ENCODE results near the gene COBL. TPM values are rescaled to one million over a fixed set of nuclear protein-coding genes. Genes with fewer than 3 reads are reported as not detected.

The COBL gene
- total RNA-seq, 1 experiment from 2014 or later = 8.6 TPM

DNA sequence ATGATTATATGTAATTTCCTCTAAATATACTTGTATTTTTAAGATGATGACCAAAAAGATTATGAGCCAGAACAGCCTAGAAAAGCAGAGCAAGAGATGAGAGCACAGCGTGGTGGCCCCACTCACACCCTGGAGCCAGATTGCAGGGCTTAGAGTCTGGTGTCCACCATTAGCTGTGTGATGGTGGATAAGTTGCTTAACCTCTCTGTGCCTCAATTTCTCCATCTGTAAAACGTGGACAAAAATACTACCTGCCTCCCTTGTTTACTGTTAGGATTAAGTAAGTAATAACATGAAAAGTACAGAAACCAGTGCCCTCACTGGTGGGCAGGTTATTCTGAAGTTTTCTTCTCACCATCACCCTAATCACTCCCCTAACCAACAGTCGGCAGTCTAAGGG is 212.3 kb downstream of the COBL start:
- no peak for DNase-seq (ENCODE audit: low read depth, low spot score)
- in situ Hi-C loops (cut with HindIII; ENCODE audit: low pct_unique_long_range_greater_than_20kb, low sequenced_read_pairs) = no loop called here

DNA sequence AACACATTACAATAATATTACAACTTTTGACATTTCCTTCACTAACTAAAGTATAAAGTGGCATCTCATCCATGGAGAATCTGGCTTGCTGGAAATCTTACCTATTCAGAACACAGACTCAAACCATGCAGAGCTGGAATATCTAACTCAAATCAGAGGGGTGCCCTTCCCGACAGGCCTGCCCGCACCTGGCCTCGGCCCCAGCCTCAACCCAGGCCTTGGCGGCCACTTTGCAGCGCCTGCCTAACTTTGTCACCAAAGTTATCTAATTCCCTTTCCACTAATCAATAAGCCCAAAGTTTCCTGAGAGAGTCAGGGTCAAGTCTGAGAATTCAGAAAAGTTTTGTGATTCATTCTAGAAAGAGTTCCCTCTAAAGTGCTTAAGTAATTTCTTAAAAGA is 212.9 kb downstream of the COBL start:
- in situ Hi-C loops (cut with HindIII; ENCODE audit: low pct_unique_long_range_greater_than_20kb, low sequenced_read_pairs) = no loop called here
- no peak for DNase-seq (ENCODE audit: low read depth, low spot score)

DNA sequence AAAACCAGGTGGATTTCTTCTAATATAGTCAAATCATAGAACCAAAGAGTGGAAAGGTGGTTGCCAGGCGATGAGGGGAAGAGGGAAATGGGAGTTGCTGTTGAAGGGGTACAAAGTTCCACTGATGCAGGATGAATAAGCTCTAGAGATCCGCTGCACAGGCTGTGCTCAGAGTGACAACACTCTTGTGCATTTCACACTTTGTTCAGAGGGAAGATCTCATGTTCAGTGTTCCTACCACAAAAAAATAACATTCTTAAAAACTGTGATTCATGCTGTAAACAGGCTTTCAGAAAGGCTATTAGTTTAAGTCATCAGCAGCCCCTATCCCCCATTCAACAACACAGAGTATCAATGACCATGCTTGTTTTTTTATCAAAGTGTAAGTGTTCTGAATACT is 213.8 kb downstream of the COBL start:
- DNase-seq (ENCODE audit: low read depth, low spot score) = no peak
- in situ Hi-C loops (cut with HindIII; ENCODE audit: low pct_unique_long_range_greater_than_20kb, low sequenced_read_pairs) = no loop called here

DNA sequence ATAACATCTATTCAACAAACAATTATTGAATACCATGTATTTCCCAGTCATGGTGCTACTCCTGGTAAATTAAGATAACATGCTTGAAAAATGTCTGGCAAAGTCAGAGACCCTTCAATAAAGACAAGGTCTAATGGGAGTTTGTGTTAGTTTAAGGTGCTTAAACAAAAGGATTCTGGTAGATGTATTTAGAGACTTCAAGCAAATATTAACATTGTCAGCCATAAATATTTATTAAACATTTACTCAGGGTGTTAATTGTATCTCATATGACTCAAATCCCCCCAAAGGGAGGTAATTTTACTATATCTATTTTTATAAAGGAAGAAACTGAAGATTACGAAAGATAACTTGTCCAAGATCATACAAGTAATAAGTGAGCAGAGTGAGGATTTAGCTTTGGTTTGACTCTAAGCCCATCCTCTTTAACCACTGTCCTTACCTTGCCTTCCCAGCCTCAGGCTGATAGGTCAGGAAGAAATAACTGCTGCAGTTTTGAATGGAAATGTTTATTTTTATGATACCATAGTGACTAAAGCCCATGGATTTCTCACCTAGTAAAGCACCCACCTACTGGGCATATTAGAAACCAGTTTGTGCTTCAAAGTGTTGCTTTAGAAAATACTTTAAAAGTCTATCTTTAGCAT is 215.4 kb downstream of the COBL start:
- no peak for DNase-seq (ENCODE audit: low read depth, low spot score)
- in situ Hi-C loops (cut with HindIII; ENCODE audit: low pct_unique_long_range_greater_than_20kb, low sequenced_read_pairs) = no loop called here

DNA sequence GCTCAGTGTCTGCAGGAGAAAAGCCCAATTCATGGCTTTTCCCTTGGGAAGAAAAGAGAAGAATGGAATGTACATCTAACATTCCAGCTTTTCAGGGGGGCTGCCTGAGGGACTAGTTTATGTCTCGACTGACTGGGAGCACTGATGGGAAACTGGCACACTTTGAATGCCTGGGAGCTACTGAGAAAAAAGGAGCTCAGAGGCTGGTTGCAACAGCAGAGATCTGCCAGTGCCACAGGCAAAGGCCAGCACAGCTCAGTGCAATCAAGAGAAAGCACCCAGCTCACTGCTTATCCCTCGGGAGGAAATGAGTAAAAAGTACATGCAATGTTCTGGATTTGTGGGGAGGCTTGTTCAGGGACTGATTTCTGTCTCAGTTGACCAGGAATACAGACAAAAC is 226.2 kb downstream of the COBL start:
- in situ Hi-C loops (cut with HindIII; ENCODE audit: low pct_unique_long_range_greater_than_20kb, low sequenced_read_pairs) = no loop called here

DNA sequence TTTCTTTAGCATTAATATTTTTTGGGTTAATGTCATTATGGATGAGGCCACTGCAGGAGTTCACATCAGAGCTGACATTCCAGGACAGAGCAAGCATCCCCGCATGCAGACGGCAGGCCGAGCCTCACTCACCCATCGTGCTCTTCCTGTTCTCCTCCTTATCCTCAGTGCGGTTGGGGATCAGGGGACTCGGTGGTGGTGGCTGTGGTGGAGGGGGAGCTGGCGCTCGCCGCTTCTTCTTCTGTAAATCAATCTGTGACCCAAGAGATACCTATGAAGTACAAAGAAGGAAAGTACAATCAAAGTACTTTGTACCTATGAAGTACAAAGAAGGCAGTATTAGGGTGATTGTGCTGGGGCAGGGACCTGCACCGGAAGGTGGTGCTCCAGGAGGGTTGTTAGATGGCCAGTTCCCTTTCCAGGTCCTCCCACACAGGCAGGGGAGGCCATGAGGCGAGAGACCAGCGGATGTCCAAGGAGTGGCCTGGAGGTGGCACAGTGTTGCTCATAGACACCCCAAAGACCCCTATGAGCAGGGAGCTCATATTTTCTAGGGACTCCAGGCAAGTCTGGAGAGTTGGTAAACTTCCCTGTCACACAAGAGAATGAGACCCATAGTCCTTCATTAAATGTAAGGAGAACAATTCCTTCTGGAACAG is 231.4 kb downstream of the COBL start:
- no peak for DNase-seq (ENCODE audit: low read depth, low spot score)
- in situ Hi-C loops (cut with HindIII; ENCODE audit: low pct_unique_long_range_greater_than_20kb, low sequenced_read_pairs) = no loop called here

More for the DNA sequence above, 226.2 kb downstream of the COBL start:
- DNase-seq (ENCODE audit: low read depth, low spot score) = peak; percentile 92

DNA sequence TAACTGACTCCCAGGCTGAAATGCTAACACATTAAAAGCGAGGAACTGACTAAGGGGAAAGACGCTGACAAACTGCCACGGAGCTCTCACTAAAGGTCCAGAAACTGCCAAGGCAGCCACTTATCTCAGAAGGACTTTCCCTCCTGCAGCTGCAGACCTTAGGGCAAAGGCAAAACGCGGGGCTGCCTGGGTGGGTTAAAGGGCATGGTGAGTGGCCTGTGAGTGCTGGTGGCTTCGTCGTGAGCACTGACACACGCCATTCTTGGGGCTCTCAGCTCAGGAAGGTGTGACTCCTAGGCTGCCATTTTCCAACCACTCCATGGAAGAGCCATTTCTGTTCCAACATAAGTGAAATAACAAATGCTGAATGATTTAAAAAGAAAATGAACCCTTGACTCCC is 232.5 kb downstream of the COBL start:
- no peak for DNase-seq (ENCODE audit: low read depth, low spot score)
- in situ Hi-C loops (cut with HindIII; ENCODE audit: low pct_unique_long_range_greater_than_20kb, low sequenced_read_pairs) = no loop called here

DNA sequence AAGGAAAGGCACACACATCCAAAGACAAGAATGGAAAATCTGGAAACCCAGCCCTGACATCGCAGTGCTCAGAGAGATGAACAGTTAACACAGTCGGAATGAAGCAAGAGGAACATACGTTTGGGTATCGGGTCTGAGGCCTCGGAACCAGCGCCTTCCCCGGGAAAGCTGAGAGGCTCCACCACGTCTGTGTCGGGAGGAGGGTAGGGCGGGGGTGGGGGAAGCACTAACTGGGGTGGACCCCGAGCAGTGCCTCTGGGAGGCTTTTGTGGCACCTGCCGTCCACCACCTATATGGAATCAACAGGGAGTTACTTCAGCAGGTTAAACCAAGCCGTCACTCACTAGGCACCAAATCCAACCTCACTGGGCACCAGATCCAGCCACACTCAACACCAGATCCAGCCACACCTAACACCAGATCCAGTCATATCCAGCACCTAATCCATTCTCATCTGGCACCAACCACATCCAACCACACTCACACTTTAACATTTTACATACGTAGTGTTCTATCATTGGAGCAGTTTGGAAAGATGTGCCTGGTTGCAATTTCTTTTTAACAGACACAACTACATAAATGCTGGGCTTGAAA is 233.6 kb downstream of the COBL start:
- in situ Hi-C loops (cut with HindIII; ENCODE audit: low pct_unique_long_range_greater_than_20kb, low sequenced_read_pairs) = no loop called here
- no peak for DNase-seq (ENCODE audit: low read depth, low spot score)

DNA sequence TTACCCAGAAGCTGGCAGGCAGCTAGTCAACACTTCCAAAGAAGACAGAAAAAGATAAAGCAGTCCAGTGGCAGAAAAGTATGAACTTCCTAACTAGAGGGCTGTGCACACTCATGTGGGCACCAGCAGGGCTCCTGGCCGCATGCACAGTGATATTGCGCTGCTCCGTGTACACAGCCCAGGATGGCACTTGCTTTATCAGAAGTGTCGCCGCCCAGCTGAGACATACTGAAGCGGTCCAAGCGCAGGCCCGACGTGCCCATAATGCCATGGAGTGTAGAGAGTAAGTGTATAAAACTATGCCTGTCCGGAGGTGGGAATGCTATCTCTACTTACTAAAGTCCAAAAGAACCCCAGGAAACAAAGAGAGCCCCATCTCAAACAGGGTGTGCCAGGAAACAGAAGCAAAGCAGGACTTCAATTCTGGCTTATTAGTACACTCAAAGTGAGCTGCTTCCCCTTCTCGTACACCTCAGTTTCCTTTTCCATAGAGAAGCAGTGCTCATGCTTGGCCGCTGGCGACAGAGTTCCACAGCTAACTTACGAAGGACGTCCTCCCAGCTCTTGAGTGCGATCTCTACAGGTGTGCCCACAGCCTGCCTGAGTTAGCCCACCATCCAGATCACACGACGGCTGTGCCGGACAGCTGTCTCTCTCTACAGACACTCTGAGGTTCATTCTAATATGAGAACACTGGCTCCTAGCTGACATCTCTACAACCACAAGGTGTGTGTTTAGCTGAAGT is 234.3 kb downstream of the COBL start:
- in situ Hi-C loops (cut with HindIII; ENCODE audit: low pct_unique_long_range_greater_than_20kb, low sequenced_read_pairs) = no loop called here
- no peak for DNase-seq (ENCODE audit: low read depth, low spot score)

DNA sequence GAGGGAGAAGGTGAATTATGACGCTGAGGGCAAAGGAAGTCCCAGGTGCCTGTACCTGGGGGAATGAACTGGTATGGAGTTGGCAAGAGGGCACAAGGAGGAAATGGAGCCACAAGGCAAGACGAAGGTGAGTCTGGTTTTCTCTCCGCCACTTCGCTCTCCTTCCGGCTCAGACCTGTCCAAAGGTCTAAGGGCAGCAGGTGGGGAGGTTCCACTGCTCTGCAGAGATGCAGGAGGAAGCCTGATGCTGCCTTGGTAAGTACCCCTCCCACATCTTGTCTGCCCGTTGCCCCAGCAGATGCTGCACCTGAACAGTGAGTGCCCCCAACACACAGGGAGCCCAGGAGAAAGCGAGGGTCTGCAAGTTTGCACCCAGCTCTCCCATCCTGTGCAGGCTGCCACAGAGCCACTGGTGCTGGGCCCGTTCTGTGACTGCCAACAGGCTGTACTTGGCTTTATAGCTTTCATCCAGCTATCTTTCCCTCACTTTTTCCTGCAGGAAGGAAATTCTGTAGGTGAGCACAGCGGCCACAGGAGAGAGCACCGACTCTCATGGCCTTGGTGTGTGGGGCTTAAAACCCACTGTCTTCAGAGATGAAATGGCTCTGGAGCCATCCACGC is 235.2 kb downstream of the COBL start:
- in situ Hi-C loops (cut with HindIII; ENCODE audit: low pct_unique_long_range_greater_than_20kb, low sequenced_read_pairs) = no loop called here

DNA sequence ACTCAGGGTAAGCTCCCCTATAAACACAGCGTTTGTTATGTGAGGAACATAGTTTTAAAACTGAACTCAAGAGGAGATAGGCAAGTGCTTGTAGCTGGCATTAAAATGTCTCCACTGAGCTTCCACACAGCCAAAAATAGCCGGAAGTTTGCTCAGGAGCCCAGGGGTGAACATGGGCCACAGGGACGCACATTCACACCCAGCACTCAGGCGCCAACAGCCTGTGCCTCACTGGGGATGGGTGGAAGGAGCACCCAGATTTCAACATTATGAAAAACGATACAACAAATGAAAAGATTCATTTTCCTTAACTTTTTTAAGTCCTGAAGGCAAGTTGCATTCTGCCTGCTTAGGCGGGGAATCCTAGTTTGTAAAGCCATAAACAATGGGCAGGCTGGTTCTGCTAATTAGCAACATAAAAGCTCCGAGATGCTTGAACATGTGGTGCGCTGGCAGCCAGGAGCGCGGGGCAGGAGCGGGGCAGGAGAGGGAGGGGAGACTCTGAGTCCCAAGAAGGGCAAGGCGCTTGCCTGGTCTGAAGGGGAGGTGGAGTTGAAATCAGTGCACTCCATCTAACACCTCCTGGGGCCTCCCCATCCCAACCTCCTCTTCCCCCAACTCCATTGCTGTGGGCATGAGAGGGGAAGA is 235.9 kb downstream of the COBL start:
- no peak for DNase-seq (ENCODE audit: low read depth, low spot score)
- in situ Hi-C loops (cut with HindIII; ENCODE audit: low pct_unique_long_range_greater_than_20kb, low sequenced_read_pairs) = no loop called here

More for the DNA sequence above, 235.2 kb downstream of the COBL start:
- DNase-seq (ENCODE audit: low read depth, low spot score) = no peak

DNA sequence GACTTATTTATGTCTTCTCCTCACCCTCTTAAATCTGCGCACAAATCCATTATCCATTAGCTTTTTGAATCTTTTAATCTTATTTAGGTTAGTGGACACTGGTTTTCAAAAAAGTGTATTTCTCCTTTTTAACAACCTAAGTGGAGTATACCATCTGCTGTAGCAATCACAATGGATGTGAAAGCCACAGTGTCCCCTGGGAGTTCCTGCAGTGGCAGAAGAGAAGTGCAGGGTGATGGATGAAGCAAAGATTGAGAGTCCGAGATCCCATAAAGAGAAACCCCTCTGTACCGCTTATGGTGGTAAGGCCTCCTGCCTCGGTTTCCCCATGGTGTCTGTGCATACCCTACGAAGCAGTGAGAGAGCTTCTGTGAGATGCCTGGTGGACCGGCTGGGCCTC is 236.4 kb downstream of the COBL start:
- DNase-seq (ENCODE audit: low read depth, low spot score) = no peak
- in situ Hi-C loops (cut with HindIII; ENCODE audit: low pct_unique_long_range_greater_than_20kb, low sequenced_read_pairs) = no loop called here

DNA sequence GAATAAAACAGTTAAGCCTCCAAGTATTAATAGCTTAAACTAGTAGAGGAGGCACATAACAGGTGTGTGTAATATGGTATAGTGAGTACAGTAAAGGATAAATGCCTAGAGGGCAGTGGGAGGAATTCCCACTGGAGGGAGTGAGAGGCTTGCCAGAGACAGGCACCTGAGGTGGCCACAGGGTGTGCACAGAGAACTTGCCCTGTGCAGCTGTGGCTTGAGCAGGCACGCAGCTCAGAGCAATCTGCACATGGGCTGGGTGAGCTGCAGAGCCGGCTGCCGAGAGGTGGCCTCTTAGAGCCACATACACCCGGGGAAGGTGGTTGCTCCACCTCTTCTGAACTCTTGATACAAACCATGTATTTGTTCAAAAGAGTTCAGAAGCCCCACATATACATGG is 237.1 kb downstream of the COBL start:
- in situ Hi-C loops (cut with HindIII; ENCODE audit: low pct_unique_long_range_greater_than_20kb, low sequenced_read_pairs) = no loop called here
- peak; percentile 32 for DNase-seq (ENCODE audit: low read depth, low spot score)

DNA sequence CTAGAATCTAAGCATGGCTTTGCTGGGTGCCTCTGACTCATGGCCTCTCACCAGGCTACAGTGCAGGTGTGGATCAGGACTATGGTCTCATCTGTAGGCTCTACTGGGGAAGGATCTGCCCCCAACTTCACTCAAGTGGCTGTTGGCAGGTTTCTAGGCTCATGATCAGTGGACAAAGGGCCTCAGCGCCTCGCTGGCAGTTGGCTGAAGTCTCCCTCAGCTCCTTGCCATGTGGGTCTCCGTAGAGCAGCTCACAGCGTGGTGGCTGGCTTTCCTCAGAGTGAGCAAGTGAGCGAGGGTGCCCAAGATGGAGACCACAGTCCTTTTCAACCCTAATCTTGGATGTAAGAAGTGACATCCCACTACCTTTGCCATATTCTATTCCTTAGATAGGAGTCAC is 238.0 kb downstream of the COBL start:
- no peak for DNase-seq (ENCODE audit: low read depth, low spot score)
- in situ Hi-C loops (cut with HindIII; ENCODE audit: low pct_unique_long_range_greater_than_20kb, low sequenced_read_pairs) = no loop called here

DNA sequence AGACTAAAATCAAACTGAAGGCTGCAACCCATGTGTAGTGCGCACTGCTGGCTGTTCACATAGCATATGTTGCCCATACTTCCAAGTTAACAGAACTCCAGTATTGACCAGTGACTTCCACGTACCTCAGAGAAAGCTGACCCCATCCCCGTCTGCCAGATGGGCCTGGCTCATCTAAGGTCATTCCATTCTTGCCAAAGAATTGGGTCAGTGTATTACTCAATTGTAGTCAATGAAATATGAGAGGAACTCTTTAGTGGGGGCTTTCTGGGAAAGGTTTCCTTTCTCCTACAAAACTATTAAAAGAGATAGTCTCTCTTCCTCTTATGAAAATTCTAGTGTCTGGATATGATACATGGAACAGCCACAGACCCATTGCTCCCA is 238.6 kb downstream of the COBL start:
- in situ Hi-C loops (cut with HindIII; ENCODE audit: low pct_unique_long_range_greater_than_20kb, low sequenced_read_pairs) = no loop called here
- DNase-seq (ENCODE audit: low read depth, low spot score) = no peak

DNA sequence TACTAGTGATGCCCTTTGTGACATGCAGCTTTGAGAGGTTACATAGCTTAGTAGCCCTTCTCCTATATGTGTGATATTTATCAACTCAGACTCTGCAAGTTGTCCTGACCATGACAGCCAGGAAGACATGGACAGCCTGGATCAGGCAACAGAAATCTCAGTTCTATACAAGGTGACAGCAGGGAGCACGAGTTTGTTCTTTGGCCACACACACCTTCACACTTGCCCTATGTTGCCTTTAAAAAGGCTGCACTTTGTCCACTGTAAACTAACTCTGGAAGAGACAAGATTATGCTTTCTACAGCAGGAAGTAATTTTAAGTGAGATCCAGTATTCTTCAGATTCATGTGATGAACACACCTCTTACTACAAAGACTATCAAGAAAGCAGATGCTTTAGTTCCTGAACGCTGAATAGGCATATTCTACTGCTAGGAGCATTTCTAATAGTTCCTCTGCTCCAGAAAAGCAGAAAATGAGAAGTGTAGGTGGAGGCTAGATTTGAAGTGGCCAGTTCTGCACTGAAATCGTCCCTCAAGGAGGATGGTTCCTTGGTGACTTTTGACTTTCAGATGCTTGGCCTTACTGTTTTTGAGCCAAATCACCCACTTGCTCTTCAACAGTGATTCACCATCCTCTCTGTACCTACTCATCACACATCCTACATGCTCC is 239.2 kb downstream of the COBL start:
- in situ Hi-C loops (cut with HindIII; ENCODE audit: low pct_unique_long_range_greater_than_20kb, low sequenced_read_pairs) = no loop called here
- no peak for DNase-seq (ENCODE audit: low read depth, low spot score)

Data from SK-MEL-5 (cell line).